HCT116 (cell line): ENCODE measurements around the gene DOCK2. TPM values are rescaled to one million over a fixed set of nuclear protein-coding genes. Genes with fewer than 3 reads are reported as not detected.

ENCODE experiments used
- ATAC-seq: fragments of 200-7000 bp; cut with Tn5 transposase; 2 replicates; pipeline ENCODE4 v1.9.1; 2020; ENCODE audit warnings: mild to moderate bottlenecking, moderate library complexity
- BruUV-seq: library from RNA; stranded (reverse); fragments of 400-500 nt; replicated peaks from 2 replicates; lab custom pipeline; 2021; lab: Mats Ljungman, UMichigan
- CTCF ChIA-PET: fragments of 300-600 bp; sonication (Branson Sonifier 250); formaldehyde crosslinking; loops from one replicate; lab custom pipeline; 2021; ENCODE audit warnings: antibody characterized with exemption; lab: Charles Lee
- POLR2A ChIA-PET: fragments of 300-600, 350-600 bp; sonication (Branson Sonifier 250); formaldehyde crosslinking; loops from one replicate; lab custom pipeline; 2021; ENCODE audit warnings: antibody characterized with exemption; lab: Charles Lee
- RAD21 ChIA-PET, 2 experiments: fragments of 300-600 bp; sonication (Branson Sonifier 250); formaldehyde crosslinking; loops; one replicate each; lab custom pipeline; 2023; ENCODE audit warnings: low total read pairs in 2 of 2; ENCODE audit not compliant: uncharacterized antibody in 2 of 2, unreplicated experiment in 2 of 2, low non-redundant PET in 1 of 2; lab: Charles Lee
- DNase-seq: peaks from one replicate; pipeline ENCODE4 v3.0.0-alpha.2; 2010; ENCODE audit warnings: low read depth, low spot score
- H2AFZ ChIP-seq: fragments of 200-600 bp; shearing (Covaris generic), sonication (generic); 2 replicates; pipeline ENCODE4 v1.6.1; 2017; ENCODE audit warnings: low read depth, mixed run types, mixed read lengths, antibody characterized with exemption, low read length; ENCODE audit not compliant: poor library complexity, severe bottlenecking
- H3K27ac ChIP-seq: 2 replicates; pipeline ENCODE4 v1.5.1; 2012; ENCODE audit warnings: low read depth, low read length
- H3K27me3 ChIP-seq: fragments of 200-600 bp; sonication (generic); 2 replicates; pipeline ENCODE4 v1.6.1; 2016; ENCODE audit warnings: mixed run types, low read length, mixed read lengths; ENCODE audit not compliant: insufficient read depth
- H3K36me3 ChIP-seq, 2 experiments: fragments of 200-500 bp in 1 of 2; fragments of 200-600 bp in 1 of 2; sonication (Bioruptor generic) in 1 of 2; sonication (generic) in 1 of 2; 2 replicates each; pipeline versions ENCODE4 v1.5.1 to v1.6.1; 2014 to 2016; ENCODE audit warnings: low read length in 2 of 2, inconsistent platforms in 1 of 2, mixed read lengths in 1 of 2, mixed run types in 1 of 2; ENCODE audit not compliant: insufficient read depth in 2 of 2, control insufficient read depth in 1 of 2
- H3K4me1 ChIP-seq, 2 experiments: fragments of 200-600 bp in 1 of 2; sonication (generic) in 1 of 2; 2 replicates each; pipeline versions ENCODE4 v1.5.1 to v1.6.1; 2012 to 2017; ENCODE audit warnings: low read length in 2 of 2, inconsistent platforms in 1 of 2, mild to moderate bottlenecking in 1 of 2, mixed read lengths in 1 of 2, mixed run types in 1 of 2, moderate library complexity in 1 of 2; ENCODE audit not compliant: insufficient read depth in 2 of 2, control insufficient read depth in 1 of 2
- H3K4me2 ChIP-seq: fragments of 200-600 bp; sonication (generic); 2 replicates; pipeline ENCODE4 v1.6.1; 2017; ENCODE audit warnings: mixed run types, low read length, mixed read lengths
- H3K4me3 ChIP-seq, 2 experiments: fragments of 200-600 bp in 1 of 2; sonication (generic) in 1 of 2; replicated peaks in 1 of 2; 2 replicates each; pipeline ENCODE4 v1.5.1; 2011 to 2016; ENCODE audit warnings: low read length in 2 of 2, control low read depth in 1 of 2, low read depth in 1 of 2, mild to moderate bottlenecking in 1 of 2, mixed read lengths in 1 of 2, mixed run types in 1 of 2
- H3K79me2 ChIP-seq: fragments of 200-600 bp; sonication (generic); 2 replicates; pipeline ENCODE4 v1.6.1; 2017; ENCODE audit warnings: mild to moderate bottlenecking, mixed run types, low read length, moderate library complexity, mixed read lengths; ENCODE audit not compliant: insufficient read depth
- H3K9ac ChIP-seq: fragments of 200-600 bp; sonication (generic); 2 replicates; pipeline ENCODE4 v1.6.1; 2016; ENCODE audit warnings: low read length, mixed read lengths
- H3K9me2 ChIP-seq: fragments of 200-600 bp; sonication (generic), shearing (Covaris generic); 2 replicates; pipeline ENCODE4 v1.6.1; 2017; ENCODE audit warnings: mixed run types, mild to moderate bottlenecking, moderate library complexity; ENCODE audit not compliant: insufficient read depth
- H3K9me3 ChIP-seq, 2 experiments: fragments of 200-500 bp in 1 of 2; fragments of 200-600 bp in 1 of 2; sonication (Bioruptor generic) in 1 of 2; sonication (generic) in 1 of 2; 2 replicates each; pipeline ENCODE4 v1.6.1; 2014 to 2017; ENCODE audit warnings: low read length in 2 of 2, mixed read lengths in 2 of 2, inconsistent platforms in 1 of 2, low read depth in 1 of 2, mild to moderate bottlenecking in 1 of 2, mixed run types in 1 of 2, moderate library complexity in 1 of 2; ENCODE audit not compliant: control insufficient read depth in 1 of 2, insufficient read depth in 1 of 2
- H4K20me1 ChIP-seq: fragments of 200-600 bp; sonication (generic), shearing (Covaris generic); 2 replicates; pipeline ENCODE4 v1.6.1; 2017; ENCODE audit warnings: mixed run types, mild to moderate bottlenecking, moderate library complexity; ENCODE audit not compliant: insufficient read depth
- CEBPB ChIP-seq: IDR thresholded peaks from 2 replicates; pipeline ENCODE4 v1.6.1; 2012; ENCODE audit warnings: low read depth
- ELF1 ChIP-seq: IDR thresholded peaks from 2 replicates; pipeline ENCODE4 v1.6.1; 2012; ENCODE audit warnings: low read depth, borderline replicate concordance
- EZH2 ChIP-seq: fragments of 200-600 bp; sonication (generic); IDR thresholded peaks from 2 replicates; pipeline ENCODE4 v1.6.1; 2017; ENCODE audit warnings: antibody characterized with exemption, mixed run types
- JUND ChIP-seq: IDR thresholded peaks from 2 replicates; pipeline ENCODE4 v1.6.1; 2012
- POLR2A ChIP-seq: IDR thresholded peaks from 2 replicates; pipeline ENCODE4 v1.7.0; 2011; ENCODE audit warnings: borderline replicate concordance; ENCODE audit not compliant: insufficient read depth, insufficient read length; ENCODE audit errors: extremely low read depth
- POLR2AphosphoS5 ChIP-seq: IDR thresholded peaks from 2 replicates; pipeline ENCODE4 v1.6.1; 2011; ENCODE audit warnings: mild to moderate bottlenecking, low read depth, low read length, moderate library complexity
- RAD21 ChIP-seq: IDR thresholded peaks from 2 replicates; pipeline ENCODE4 v1.6.1; 2012; ENCODE audit warnings: low read depth, mild to moderate bottlenecking
- SIN3A ChIP-seq: IDR thresholded peaks from 2 replicates; pipeline ENCODE4 v1.6.1; 2012; ENCODE audit warnings: low read depth
- TCF7L2 ChIP-seq: IDR thresholded peaks from 2 replicates; pipeline ENCODE4 v1.7.0; 2011; ENCODE audit warnings: borderline replicate concordance, inconsistent platforms; ENCODE audit not compliant: insufficient read depth, insufficient read length; ENCODE audit errors: extremely low read depth
- YY1 ChIP-seq: IDR thresholded peaks from 2 replicates; pipeline ENCODE4 v1.6.1; 2011; ENCODE audit warnings: low read length, low read depth, moderate library complexity, mild to moderate bottlenecking; ENCODE audit not compliant: insufficient replicate concordance; ENCODE audit errors: extremely low read depth
- ZFX ChIP-seq: fragments of 450-650 bp; IDR thresholded peaks from 2 replicates; pipeline ENCODE4 v1.6.1; 2017
- ZNF274 ChIP-seq: fragments of 200-500 bp; sonication (Bioruptor generic); IDR thresholded peaks from 2 replicates; pipeline ENCODE4 v1.6.1; 2014; ENCODE audit warnings: mild to moderate bottlenecking, low read depth, low read length, inconsistent platforms
- intact Hi-C: fragments of 100-400 bp; cut with micrococcal nuclease; formaldehyde crosslinking; loops from 2 replicates; pipeline ENCODE4 v1.10.0; 2022
- total RNA-seq: library from RNA; stranded (reverse); gene quantifications from one replicate; pipeline ENCODE4 v1.2.1, GENCODE V29; 2021; ENCODE audit not compliant: unreplicated experiment
- TF ChIP-seq, protein P1 (sequence below), 3 experiments: fragments of 200-600 bp in 1 of 3; sonication (generic) in 1 of 3; IDR thresholded peaks in 2 of 3; conservative IDR thresholded peaks in 1 of 3; 2 replicates each; pipeline ENCODE4 v1.5.1; 2012 to 2017; ENCODE audit warnings: low read depth in 2 of 3, low read length in 2 of 3, antibody characterized with exemption in 1 of 3, borderline replicate concordance in 1 of 3, control low read depth in 1 of 3, mild to moderate bottlenecking in 1 of 3, mixed read lengths in 1 of 3, mixed run types in 1 of 3, moderate library complexity in 1 of 3; ENCODE audit not compliant: insufficient read depth in 1 of 3
- TF ChIP-seq, protein P2 (sequence below): IDR thresholded peaks from 2 replicates; pipeline ENCODE4 v1.6.1; 2012
- TF ChIP-seq, protein P3 (sequence below): IDR thresholded peaks from 2 replicates; pipeline ENCODE4 v1.6.1; 2012; ENCODE audit warnings: low read depth

The DOCK2 gene
- total RNA-seq, 1 experiment from 2014 or later: 0.89 TPM

DNA sequence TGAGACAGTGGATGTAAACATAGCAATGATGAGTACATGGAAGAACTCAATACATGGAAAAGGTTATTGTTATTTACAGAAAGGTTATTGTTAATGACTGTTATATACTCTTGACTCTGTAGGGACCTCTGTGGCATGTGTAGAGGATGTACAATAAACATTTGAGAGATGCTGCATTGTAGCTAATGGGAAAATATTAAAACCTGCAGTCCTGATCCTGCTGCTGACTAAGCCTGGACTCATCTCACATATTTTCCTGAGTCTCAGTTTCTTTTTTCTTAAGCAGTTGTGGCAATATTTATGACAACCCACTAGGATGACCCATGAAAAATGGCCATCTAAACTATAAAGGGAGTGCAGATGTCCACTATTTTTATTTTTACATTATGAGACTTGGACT, 75.4 kb downstream of the DOCK2 start:
- H4K20me1 ChIP-seq: no peaks in the 10 kb centered on the region
- no peaks in the 10 kb centered on the region for H3K79me2 ChIP-seq
- H3K27ac ChIP-seq: no peak overlapping the region
- H3K4me2 ChIP-seq: no peak overlapping the region
- ATAC-seq (no peak), DNase-seq (no peak)
- peaks cover 0 to under 1% of the 10 kb centered on the region in 2 experiments; a peak in 1 of 4 replicates for H3K4me1 ChIP-seq
- intact Hi-C loops: no loop called here
- no peaks in the 10 kb centered on the region for H3K9me3 ChIP-seq
- ChIA-PET RAD21 (no interaction called here), POLR2A (no interaction called here), CTCF (no interaction called here)
- H3K9ac ChIP-seq: no peak overlapping the region
- H3K9me2 ChIP-seq: no peaks in the 10 kb centered on the region
- TF ChIP-seq, protein P1, sequence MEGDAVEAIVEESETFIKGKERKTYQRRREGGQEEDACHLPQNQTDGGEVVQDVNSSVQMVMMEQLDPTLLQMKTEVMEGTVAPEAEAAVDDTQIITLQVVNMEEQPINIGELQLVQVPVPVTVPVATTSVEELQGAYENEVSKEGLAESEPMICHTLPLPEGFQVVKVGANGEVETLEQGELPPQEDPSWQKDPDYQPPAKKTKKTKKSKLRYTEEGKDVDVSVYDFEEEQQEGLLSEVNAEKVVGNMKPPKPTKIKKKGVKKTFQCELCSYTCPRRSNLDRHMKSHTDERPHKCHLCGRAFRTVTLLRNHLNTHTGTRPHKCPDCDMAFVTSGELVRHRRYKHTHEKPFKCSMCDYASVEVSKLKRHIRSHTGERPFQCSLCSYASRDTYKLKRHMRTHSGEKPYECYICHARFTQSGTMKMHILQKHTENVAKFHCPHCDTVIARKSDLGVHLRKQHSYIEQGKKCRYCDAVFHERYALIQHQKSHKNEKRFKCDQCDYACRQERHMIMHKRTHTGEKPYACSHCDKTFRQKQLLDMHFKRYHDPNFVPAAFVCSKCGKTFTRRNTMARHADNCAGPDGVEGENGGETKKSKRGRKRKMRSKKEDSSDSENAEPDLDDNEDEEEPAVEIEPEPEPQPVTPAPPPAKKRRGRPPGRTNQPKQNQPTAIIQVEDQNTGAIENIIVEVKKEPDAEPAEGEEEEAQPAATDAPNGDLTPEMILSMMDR (IDR thresholded peaks at IDR 0.05 in 2 of 3, conservative IDR thresholded peaks at IDR 0.05 in 1 of 3; ENCODE audit: borderline replicate concordance in 1 of 3, insufficient read depth in 1 of 3, low read depth in 2 of 3, low read length in 2 of 3): no peak
- TF ChIP-seq JUND (no peak), EZH2 (no peak), POLR2AphosphoS5 (no peak), RAD21 (no peak), CEBPB (no peak), POLR2A (no peak), ZNF274 (no peak), YY1 (no peak), ZFX (no peak), SIN3A (no peak), TCF7L2 (no peak), ELF1 (no peak)
- TF ChIP-seq, protein P2, sequence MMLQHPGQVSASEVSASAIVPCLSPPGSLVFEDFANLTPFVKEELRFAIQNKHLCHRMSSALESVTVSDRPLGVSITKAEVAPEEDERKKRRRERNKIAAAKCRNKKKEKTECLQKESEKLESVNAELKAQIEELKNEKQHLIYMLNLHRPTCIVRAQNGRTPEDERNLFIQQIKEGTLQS: no peak
- TF ChIP-seq, protein P3, sequence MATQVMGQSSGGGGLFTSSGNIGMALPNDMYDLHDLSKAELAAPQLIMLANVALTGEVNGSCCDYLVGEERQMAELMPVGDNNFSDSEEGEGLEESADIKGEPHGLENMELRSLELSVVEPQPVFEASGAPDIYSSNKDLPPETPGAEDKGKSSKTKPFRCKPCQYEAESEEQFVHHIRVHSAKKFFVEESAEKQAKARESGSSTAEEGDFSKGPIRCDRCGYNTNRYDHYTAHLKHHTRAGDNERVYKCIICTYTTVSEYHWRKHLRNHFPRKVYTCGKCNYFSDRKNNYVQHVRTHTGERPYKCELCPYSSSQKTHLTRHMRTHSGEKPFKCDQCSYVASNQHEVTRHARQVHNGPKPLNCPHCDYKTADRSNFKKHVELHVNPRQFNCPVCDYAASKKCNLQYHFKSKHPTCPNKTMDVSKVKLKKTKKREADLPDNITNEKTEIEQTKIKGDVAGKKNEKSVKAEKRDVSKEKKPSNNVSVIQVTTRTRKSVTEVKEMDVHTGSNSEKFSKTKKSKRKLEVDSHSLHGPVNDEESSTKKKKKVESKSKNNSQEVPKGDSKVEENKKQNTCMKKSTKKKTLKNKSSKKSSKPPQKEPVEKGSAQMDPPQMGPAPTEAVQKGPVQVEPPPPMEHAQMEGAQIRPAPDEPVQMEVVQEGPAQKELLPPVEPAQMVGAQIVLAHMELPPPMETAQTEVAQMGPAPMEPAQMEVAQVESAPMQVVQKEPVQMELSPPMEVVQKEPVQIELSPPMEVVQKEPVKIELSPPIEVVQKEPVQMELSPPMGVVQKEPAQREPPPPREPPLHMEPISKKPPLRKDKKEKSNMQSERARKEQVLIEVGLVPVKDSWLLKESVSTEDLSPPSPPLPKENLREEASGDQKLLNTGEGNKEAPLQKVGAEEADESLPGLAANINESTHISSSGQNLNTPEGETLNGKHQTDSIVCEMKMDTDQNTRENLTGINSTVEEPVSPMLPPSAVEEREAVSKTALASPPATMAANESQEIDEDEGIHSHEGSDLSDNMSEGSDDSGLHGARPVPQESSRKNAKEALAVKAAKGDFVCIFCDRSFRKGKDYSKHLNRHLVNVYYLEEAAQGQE: no peak
- H3K4me3 ChIP-seq: no peak overlapping the region
- H3K36me3 ChIP-seq: no peaks in the 10 kb centered on the region
- no TSS peak for BruUV-seq
- peaks cover 39% of the 10 kb centered on the region for H3K27me3 ChIP-seq
- H2AFZ ChIP-seq: no peak overlapping the region
